HG03139 (cell line): ENCODE results near the gene FBXO17.
"Not testable (repeated sequence)": the region's sequence is repeated elsewhere in the genome, so short reads cannot be mapped to it uniquely, and the experiment has no call there.

Experiments
- ATAC-seq: cut with Tn5 transposase; IDR thresholded peaks from one replicate; pipeline ENCODE4 v1.9.1; 2021; ENCODE audit not compliant: unreplicated experiment

FBXO17 gene

GRCh38 chr19:38975214-38975860 is at the start of gene FBXO17:
TSS of gene FBXO17 (minus strand) at chr19:38975742. CDS start at chr19:38950319, 25,423 bp downstream.
- no peak for ATAC-seq

- ATAC-seq: no peak
Measured at GRCh38 chr19:39024875-39025641, 49.5 kb upstream of the FBXO17 start.

GRCh38 chr19:39021063-39021462 is 45.5 kb upstream of the FBXO17 start:
- no peak for ATAC-seq

- no peak for ATAC-seq
Measured at GRCh38 chr19:39017646-39018045, 42.1 kb upstream of the FBXO17 start.

- no peak for ATAC-seq
Measured at GRCh38 chr19:39017026-39017425, 41.5 kb upstream of the FBXO17 start.

- no peak for ATAC-seq
Measured at GRCh38 chr19:39014037-39014436, 38.5 kb upstream of the FBXO17 start.

- ATAC-seq: no peak
Measured at GRCh38 chr19:39009001-39009400, 33.5 kb upstream of the FBXO17 start.

- ATAC-seq: no peak
Measured at GRCh38 chr19:39008137-39008536, 32.6 kb upstream of the FBXO17 start.

- ATAC-seq: no peak
Measured at GRCh38 chr19:39007096-39007495, 31.6 kb upstream of the FBXO17 start.

GRCh38 chr19:39004403-39004802 is 28.9 kb upstream of the FBXO17 start:
- no peak for ATAC-seq

GRCh38 chr19:39003796-39004195 is 28.3 kb upstream of the FBXO17 start:
- ATAC-seq: no peak

- no peak for ATAC-seq
Measured at GRCh38 chr19:39003188-39003587, 27.6 kb upstream of the FBXO17 start.

- ATAC-seq: no peak
Measured at GRCh38 chr19:39001041-39001440, 25.5 kb upstream of the FBXO17 start.

- ATAC-seq: not testable (repeated sequence)
Measured at GRCh38 chr19:38997576-38997975, 22.0 kb upstream of the FBXO17 start.

- no peak for ATAC-seq
Measured at GRCh38 chr19:38993271-38993670, 17.7 kb upstream of the FBXO17 start.

- ATAC-seq: no peak
Measured at GRCh38 chr19:38990949-38991697, 15.6 kb upstream of the FBXO17 start.

- not testable (repeated sequence) for ATAC-seq
Measured at GRCh38 chr19:38989614-38990013, 14.1 kb upstream of the FBXO17 start.

- ATAC-seq: no peak
Measured at GRCh38 chr19:38989066-38989605, 13.6 kb upstream of the FBXO17 start.

GRCh38 chr19:38988627-38989026 is 13.1 kb upstream of the FBXO17 start:
- ATAC-seq: not testable (repeated sequence)

- not testable (repeated sequence) for ATAC-seq
Measured at GRCh38 chr19:38987745-38988144, 12.2 kb upstream of the FBXO17 start.

- ATAC-seq: no peak
Measured at GRCh38 chr19:38985262-38985661, 9.7 kb upstream of the FBXO17 start.
